Medulla oblongata (tissue), 1 donor: ENCODE measurements around the gene CSTB.

Source experiments
- DNase-seq: peaks from one replicate; pipeline ENCODE4 v3.0.0-alpha.2; 2015; ENCODE audit errors: extremely low spot score

CSTB gene

GRCh38 chr21:43789276-43790009 is 13.3 kb upstream of the CSTB start, which contains the start of gene RRP1:
RRP1 (plus strand) TSS chr21:43789577; CDS start chr21:43789630, 53 bp downstream.
- DNase-seq, result peak; percentile 95

- DNase-seq, result no peak
Observed at GRCh38 chr21:43786807-43787440, 10.8 kb upstream of the CSTB start.

- no peak for DNase-seq
Observed at GRCh38 chr21:43786300-43786806, 10.2 kb upstream of the CSTB start.

GRCh38 chr21:43785134-43785533 is 9.0 kb upstream of the CSTB start:
- DNase-seq, result no peak

- no peak for DNase-seq
Observed at GRCh38 chr21:43783098-43783700, 7.1 kb upstream of the CSTB start.

- no peak for DNase-seq
Observed at GRCh38 chr21:43782431-43783097, 6.5 kb upstream of the CSTB start.

- no peak for DNase-seq
Observed at GRCh38 chr21:43781846-43782245, 5.7 kb upstream of the CSTB start.

GRCh38 chr21:43779660-43780059 is 3.6 kb upstream of the CSTB start:
- DNase-seq, result no peak

- peak; percentile 27 for DNase-seq
Observed at GRCh38 chr21:43778469-43779335, 2.6 kb upstream of the CSTB start.

- DNase-seq, result no peak
Observed at GRCh38 chr21:43777953-43778352, 1.8 kb upstream of the CSTB start.

GRCh38 chr21:43775190-43775589 is 918 bp downstream of the CSTB start:
- no peak for DNase-seq

- no peak for DNase-seq
Observed at GRCh38 chr21:43774163-43774562, 1.9 kb downstream of the CSTB start.

- no peak for DNase-seq
Observed at GRCh38 chr21:43772425-43772821, 3.7 kb downstream of the CSTB start.

- DNase-seq, result no peak
Observed at GRCh38 chr21:43771698-43772424, 4.2 kb downstream of the CSTB start.

- DNase-seq, result no peak
Observed at GRCh38 chr21:43771199-43771675, 4.9 kb downstream of the CSTB start.

GRCh38 chr21:43770066-43770655 is 5.9 kb downstream of the CSTB start:
- no peak for DNase-seq

GRCh38 chr21:43769325-43769958 is 6.7 kb downstream of the CSTB start:
- no peak for DNase-seq

- DNase-seq, result no peak
Observed at GRCh38 chr21:43768868-43769167, 7.3 kb downstream of the CSTB start.

- DNase-seq, result no peak
Observed at GRCh38 chr21:43767984-43768867, 7.9 kb downstream of the CSTB start.
